ENCODE results near the gene PRDM16. TPM values are rescaled to one million over a fixed set of nuclear protein-coding genes. Genes with fewer than 3 reads are reported as not detected.

PRDM16 gene
- total and polyA plus RNA-seq, 2 donors (not counting 1 experiment from before 2014, with no cell fraction given), result 0.03 to 0.12 TPM

DNA sequence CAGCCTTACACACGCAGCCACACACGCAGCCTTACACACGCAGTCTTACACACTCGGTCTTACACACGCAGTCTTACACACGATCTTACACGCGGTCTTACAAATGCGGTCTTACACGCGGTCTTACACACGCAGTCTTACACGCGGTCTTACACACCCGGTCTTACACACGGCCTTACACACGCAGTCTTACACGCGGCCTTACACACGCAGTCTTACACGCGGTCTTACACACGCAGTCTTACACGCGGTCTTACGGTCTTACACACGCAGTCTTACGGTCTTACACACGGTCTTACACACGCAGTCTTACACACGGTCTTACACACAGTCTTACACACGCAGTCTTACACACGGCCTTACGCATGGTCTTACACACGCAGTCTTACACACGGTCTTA, 111.9 kb downstream of the PRDM16 start:
- no peak for TF ChIP-seq EZH2 (IDR thresholded peaks at IDR 0.05; ENCODE audit: borderline replicate concordance, insufficient read depth, low read depth, low read length, poor library complexity, severe bottlenecking)
- no peak for TF ChIP-seq CTCF (IDR thresholded peaks at IDR 0.05)
- Histone ChIP-seq H4K20me1 (ENCODE audit: control insufficient read depth, insufficient read depth, low read length, poor library complexity, severe bottlenecking) (no peaks in the 10 kb centered on the region), H3K27ac (ENCODE audit: low read length in 2 of 2) (no peak overlapping the region), H3K36me3 (replicated peaks in 1 of 2; ENCODE audit: control extremely low read depth in 1 of 2, control insufficient read depth in 1 of 2, extremely low read depth in 1 of 2, insufficient read depth in 2 of 2, low read length in 1 of 2) (no peaks in the 10 kb centered on the region), H2AFZ (ENCODE audit: insufficient read depth, low read depth, low read length, poor library complexity, severe bottlenecking) (no peak overlapping the region), H3K9me3 (ENCODE audit: control extremely low read depth in 1 of 3, control insufficient read depth in 2 of 3, insufficient read depth in 1 of 3, low read length in 2 of 3) (peaks cover 0 to 22% (median 1%) of the 10 kb centered on the region in 3 donors), H3K9ac (ENCODE audit: low read length) (no peak overlapping the region), H3K4me3 (ENCODE audit: control extremely low read depth in 1 of 5, extremely low read depth in 1 of 5, insufficient read depth in 1 of 5, low read depth in 2 of 5, low read length in 4 of 5) (no peak overlapping the region), H3K4me1 (ENCODE audit: control insufficient read depth in 2 of 2, insufficient read depth in 2 of 2, low read length in 2 of 2) (no peaks in the 10 kb centered on the region), H3K27me3 (replicated peaks in 1 of 4; ENCODE audit: control extremely low read depth in 1 of 4, control insufficient read depth in 3 of 4, insufficient read depth in 4 of 4, low read length in 3 of 4) (peaks cover 0 to 19% (median 0%) of the 10 kb centered on the region in 4 experiments), H3K4me2 (replicated peaks; ENCODE audit: low read depth, low read length, poor library complexity, severe bottlenecking) (no peak overlapping the region), H3K79me2 (ENCODE audit: control insufficient read depth, insufficient read depth, low read length) (no peaks in the 10 kb centered on the region)
- peaks cover 12% of the 10 kb centered on the region for H3K27me3 Mint-ChIP-seq
- WGBS (ENCODE audit: insufficient coverage), result 96% methylated on average over 36 of the region's 36 CpGs
- CTCF ChIA-PET, result no interaction called here
- H3K4me1 Mint-ChIP-seq, result no peaks in the 10 kb centered on the region
- POLR2A ChIA-PET, result no interaction called here
- no peak overlapping the region for H3K4me3 Mint-ChIP-seq
- DNase-seq, result no peak
- ATAC-seq (ENCODE audit: low read depth), result no peak
- no peaks in the 10 kb centered on the region for H3K9me3 Mint-ChIP-seq (ENCODE audit: insufficient read depth)
- no peak overlapping the region for H3K27ac Mint-ChIP-seq
- intact Hi-C loops (cut with micrococcal nuclease), result no loop called here

DNA sequence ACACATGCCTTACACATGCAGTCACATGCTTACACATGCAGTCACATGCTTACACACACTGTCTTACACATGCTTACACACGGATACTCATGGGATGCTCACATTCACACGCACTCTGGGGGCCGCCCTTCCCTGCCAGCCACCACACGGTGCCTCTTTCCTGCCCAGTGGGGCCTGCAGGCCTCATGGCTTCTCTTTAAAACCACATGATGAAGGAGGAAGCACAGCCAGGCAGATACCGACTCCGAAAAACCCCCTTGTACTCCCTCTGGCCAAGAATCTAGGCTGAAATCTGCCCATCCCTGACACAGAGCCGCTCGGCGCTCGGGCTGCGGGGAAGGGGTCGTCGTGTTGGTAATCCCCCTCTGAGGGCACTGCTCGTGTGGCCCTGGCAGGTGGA, 113.0 kb downstream of the PRDM16 start:
- H4K20me1 ChIP-seq (ENCODE audit: control insufficient read depth, insufficient read depth, low read length, poor library complexity, severe bottlenecking), result no peaks in the 10 kb centered on the region
- H3K4me3 ChIP-seq (ENCODE audit: control extremely low read depth in 1 of 5, extremely low read depth in 1 of 5, insufficient read depth in 1 of 5, low read depth in 2 of 5, low read length in 4 of 5), result no peak overlapping the region
- H3K4me1 ChIP-seq (ENCODE audit: control insufficient read depth in 2 of 2, insufficient read depth in 2 of 2, low read length in 2 of 2), result no peaks in the 10 kb centered on the region
- H3K9me3 ChIP-seq (ENCODE audit: control extremely low read depth in 1 of 3, control insufficient read depth in 2 of 3, insufficient read depth in 1 of 3, low read length in 2 of 3), result peaks cover 0 to 22% (median 1%) of the 10 kb centered on the region in 3 donors
- ChIA-PET POLR2A (no interaction called here), CTCF (no interaction called here)
- Mint-ChIP-seq H3K9me3 (ENCODE audit: insufficient read depth) (no peaks in the 10 kb centered on the region), H3K27me3 (peaks cover 12% of the 10 kb centered on the region), H3K4me1 (no peaks in the 10 kb centered on the region), H3K27ac (no peak overlapping the region), H3K4me3 (no peak overlapping the region)
- H2AFZ ChIP-seq (ENCODE audit: insufficient read depth, low read depth, low read length, poor library complexity, severe bottlenecking), result no peak overlapping the region
- 30% methylated on average over 14 of the region's 14 CpGs for WGBS (ENCODE audit: insufficient coverage)
- H3K36me3 ChIP-seq (replicated peaks in 1 of 2; ENCODE audit: control extremely low read depth in 1 of 2, control insufficient read depth in 1 of 2, extremely low read depth in 1 of 2, insufficient read depth in 2 of 2, low read length in 1 of 2), result no peaks in the 10 kb centered on the region
- peaks cover 0 to 19% (median 0%) of the 10 kb centered on the region in 4 experiments for H3K27me3 ChIP-seq (replicated peaks in 1 of 4; ENCODE audit: control extremely low read depth in 1 of 4, control insufficient read depth in 3 of 4, insufficient read depth in 4 of 4, low read length in 3 of 4)
- TF ChIP-seq CTCF (IDR thresholded peaks at IDR 0.05) (no peak), EZH2 (IDR thresholded peaks at IDR 0.05; ENCODE audit: borderline replicate concordance, insufficient read depth, low read depth, low read length, poor library complexity, severe bottlenecking) (no peak)
- no peak for ATAC-seq (ENCODE audit: low read depth)
- intact Hi-C loops (cut with micrococcal nuclease), result no loop called here
- no peak overlapping the region for H3K4me2 ChIP-seq (replicated peaks; ENCODE audit: low read depth, low read length, poor library complexity, severe bottlenecking)
- no peak overlapping the region for H3K9ac ChIP-seq (ENCODE audit: low read length)
- H3K79me2 ChIP-seq (ENCODE audit: control insufficient read depth, insufficient read depth, low read length), result no peaks in the 10 kb centered on the region
- no peak for DNase-seq
- no peak overlapping the region for H3K27ac ChIP-seq (ENCODE audit: low read length in 2 of 2)
